Right atrium auricular region (tissue), 2 donors: Measurements from ENCODE around the gene PTS. TPM values are rescaled to one million over a fixed set of nuclear protein-coding genes. Genes with fewer than 3 reads are reported as not detected.
A peak's percentile ranks its signal among the peaks of the same experiment; 100 is the strongest.
"Not testable (repeated sequence)": the region's sequence is repeated elsewhere in the genome, so short reads cannot be mapped to it uniquely, and the experiment has no call there.

ENCODE experiments used
- DNase-seq: peaks from one replicate; pipeline ENCODE4 v3.0.0-alpha.2; 2019; ENCODE audit warnings: low spot score
- H3K27ac ChIP-seq, 2 donors: fragments of 200-600 bp; sonication (generic); 1 replicate in 1 of 2; 2 replicates in 1 of 2; pipeline ENCODE4 v1.5.1; 2016 to 2019
- H3K27me3 ChIP-seq, 2 donors: fragments of 200-600 bp; sonication (generic); one replicate each; pipeline versions ENCODE4 v1.5.1 to v1.6.0; 2017 to 2019
- H3K36me3 ChIP-seq: fragments of 200-600 bp; sonication (generic); one replicate; pipeline ENCODE4 v1.5.1; 2016
- H3K4me1 ChIP-seq, 2 donors: fragments of 200-600 bp; sonication (generic); one replicate each; pipeline versions ENCODE4 v1.5.1 to v1.6.0; 2017 to 2019
- H3K4me3 ChIP-seq, 2 donors: fragments of 200-600 bp; sonication (generic); 1 replicate in 1 of 2; 2 replicates in 1 of 2; pipeline ENCODE4 v1.5.1; 2017 to 2019; ENCODE audit warnings: mild to moderate bottlenecking in 1 of 2, moderate library complexity in 1 of 2
- H3K9me3 ChIP-seq, 2 donors: fragments of 200-600 bp; sonication (generic); one replicate each; pipeline ENCODE4 v1.5.1; 2019
- total RNA-seq, 2 donors: library from RNA; depleted of rRNA; stranded (reverse); fragments of >200 nt; gene quantifications; one replicate each; pipeline ENCODE4 v1.1.0, GENCODE V29; 2016
- TF ChIP-seq, protein P1 (sequence below), 2 donors: fragments of 200-600 bp; sonication (generic); IDR thresholded peaks; one replicate each; pipeline ENCODE4 v1.5.1; 2019; ENCODE audit warnings: antibody characterized with exemption in 2 of 2

Gene PTS
- total RNA-seq, 2 donors from 2014 or later: 18.1 to 19.5 TPM

DNA sequence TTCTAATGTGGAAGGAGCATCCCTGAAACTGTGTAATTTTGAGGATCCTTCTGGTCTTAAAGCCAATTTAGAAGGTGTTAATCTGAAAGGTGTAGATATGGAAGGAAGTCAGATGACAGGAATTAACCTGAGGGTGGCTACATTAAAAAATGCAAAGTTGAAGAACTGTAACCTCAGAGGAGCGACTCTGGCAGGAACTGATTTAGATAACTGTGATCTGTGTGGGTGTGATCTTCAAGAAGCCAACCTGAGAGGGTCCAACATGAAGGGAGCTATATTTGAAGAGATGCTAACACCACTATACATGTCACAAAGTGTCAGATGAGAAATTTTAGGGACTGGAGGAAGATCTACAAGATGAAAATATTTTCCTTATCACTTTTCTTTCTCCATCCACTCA lies 43.4 kb upstream of the PTS start:
- Histone ChIP-seq H3K4me1 (peaks cover 0 to 16% of the 10 kb centered on the region in 2 donors), H3K36me3 (no peaks in the 10 kb centered on the region), H3K4me3 (no peak overlapping the region), H3K27me3 (no peaks in the 10 kb centered on the region), H3K9me3 (no peaks in the 10 kb centered on the region), H3K27ac (no peak overlapping the region)
- TF ChIP-seq, protein P1, sequence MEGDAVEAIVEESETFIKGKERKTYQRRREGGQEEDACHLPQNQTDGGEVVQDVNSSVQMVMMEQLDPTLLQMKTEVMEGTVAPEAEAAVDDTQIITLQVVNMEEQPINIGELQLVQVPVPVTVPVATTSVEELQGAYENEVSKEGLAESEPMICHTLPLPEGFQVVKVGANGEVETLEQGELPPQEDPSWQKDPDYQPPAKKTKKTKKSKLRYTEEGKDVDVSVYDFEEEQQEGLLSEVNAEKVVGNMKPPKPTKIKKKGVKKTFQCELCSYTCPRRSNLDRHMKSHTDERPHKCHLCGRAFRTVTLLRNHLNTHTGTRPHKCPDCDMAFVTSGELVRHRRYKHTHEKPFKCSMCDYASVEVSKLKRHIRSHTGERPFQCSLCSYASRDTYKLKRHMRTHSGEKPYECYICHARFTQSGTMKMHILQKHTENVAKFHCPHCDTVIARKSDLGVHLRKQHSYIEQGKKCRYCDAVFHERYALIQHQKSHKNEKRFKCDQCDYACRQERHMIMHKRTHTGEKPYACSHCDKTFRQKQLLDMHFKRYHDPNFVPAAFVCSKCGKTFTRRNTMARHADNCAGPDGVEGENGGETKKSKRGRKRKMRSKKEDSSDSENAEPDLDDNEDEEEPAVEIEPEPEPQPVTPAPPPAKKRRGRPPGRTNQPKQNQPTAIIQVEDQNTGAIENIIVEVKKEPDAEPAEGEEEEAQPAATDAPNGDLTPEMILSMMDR (IDR thresholded peaks at IDR 0.05): no peak
- no peak for DNase-seq

DNA sequence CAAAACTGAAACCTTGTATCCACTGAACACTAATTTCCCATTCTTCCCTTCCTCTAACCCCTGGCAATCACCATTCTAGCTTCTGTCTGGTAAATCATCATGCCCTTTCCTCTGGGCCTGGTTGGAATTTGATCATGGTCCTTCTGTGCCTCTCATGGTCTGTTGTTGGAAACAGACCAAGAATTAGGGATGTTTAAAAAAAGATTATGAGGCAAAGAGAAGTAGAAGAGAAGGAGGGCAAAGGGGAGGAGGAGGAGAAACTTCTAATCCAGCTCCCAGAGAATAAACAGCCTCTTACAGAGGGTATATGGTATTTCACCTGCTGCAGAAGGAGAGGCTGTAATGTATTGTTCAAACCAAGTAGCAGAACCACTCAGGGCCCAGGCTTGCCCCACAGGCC lies 40.3 kb upstream of the PTS start:
- no peak for DNase-seq
- Histone ChIP-seq H3K27me3 (no peaks in the 10 kb centered on the region), H3K4me3 (no peak overlapping the region), H3K27ac (peak overlapping the region; percentile 50 to 86), H3K4me1 (peaks cover 0 to 4% of the 10 kb centered on the region in 2 donors), H3K36me3 (no peaks in the 10 kb centered on the region), H3K9me3 (no peaks in the 10 kb centered on the region)
- TF ChIP-seq, protein P1 (IDR thresholded peaks at IDR 0.05): no peak

DNA sequence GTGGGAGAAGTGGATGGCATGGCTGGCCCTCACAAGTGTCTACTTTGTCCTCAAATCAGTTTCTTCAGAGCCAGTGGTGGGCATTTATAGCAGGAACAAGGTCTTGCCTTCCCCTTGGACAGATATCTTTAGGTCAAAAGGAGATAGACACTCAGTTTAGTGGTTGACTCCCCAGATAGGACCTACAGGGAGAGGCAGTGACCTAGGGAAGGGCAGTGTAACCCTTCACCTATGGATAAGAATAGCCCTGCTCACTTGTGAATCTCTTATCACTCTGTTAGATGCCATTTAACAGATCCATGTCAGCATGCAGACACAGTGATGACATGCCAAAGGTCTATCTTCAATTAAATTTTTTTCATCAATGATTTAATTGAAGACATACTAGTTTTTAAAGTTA lies 39.9 kb upstream of the PTS start:
- H3K36me3 ChIP-seq: no peaks in the 10 kb centered on the region
- TF ChIP-seq, protein P1 (IDR thresholded peaks at IDR 0.05): no peak
- no peak for DNase-seq
- H3K9me3 ChIP-seq: no peaks in the 10 kb centered on the region
- no peak overlapping the region for H3K4me3 ChIP-seq
- peak overlapping the region; percentile 50 to 86 for H3K27ac ChIP-seq
- no peaks in the 10 kb centered on the region for H3K27me3 ChIP-seq
- H3K4me1 ChIP-seq: peaks cover 0 to 4% of the 10 kb centered on the region in 2 donors

DNA sequence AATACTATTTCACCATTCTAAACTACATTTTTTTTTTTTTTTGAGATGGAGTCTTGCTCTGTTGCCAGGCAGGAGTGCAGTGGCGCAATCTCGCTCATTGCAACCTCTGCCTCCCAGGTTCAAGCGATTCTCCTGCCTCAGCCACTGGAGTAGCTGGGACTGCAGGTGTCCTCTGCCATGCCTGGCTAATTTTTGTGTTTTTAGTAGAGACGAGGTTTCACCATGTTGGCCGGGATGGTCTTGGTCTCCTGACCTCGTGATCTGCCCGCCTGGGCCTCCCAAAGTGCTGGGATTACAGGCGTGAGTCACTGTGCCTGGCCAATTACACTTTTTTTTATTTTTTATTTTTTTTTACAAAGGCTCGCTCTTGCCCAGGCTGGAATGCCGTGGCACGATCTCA lies 31.1 kb upstream of the PTS start:
- H3K27me3 ChIP-seq, H3K4me1 ChIP-seq, H3K27ac ChIP-seq, H3K4me3 ChIP-seq, DNase-seq, H3K9me3 ChIP-seq: not testable (repeated sequence)
- H3K36me3 ChIP-seq: peaks cover 21% of the 10 kb centered on the region

DNA sequence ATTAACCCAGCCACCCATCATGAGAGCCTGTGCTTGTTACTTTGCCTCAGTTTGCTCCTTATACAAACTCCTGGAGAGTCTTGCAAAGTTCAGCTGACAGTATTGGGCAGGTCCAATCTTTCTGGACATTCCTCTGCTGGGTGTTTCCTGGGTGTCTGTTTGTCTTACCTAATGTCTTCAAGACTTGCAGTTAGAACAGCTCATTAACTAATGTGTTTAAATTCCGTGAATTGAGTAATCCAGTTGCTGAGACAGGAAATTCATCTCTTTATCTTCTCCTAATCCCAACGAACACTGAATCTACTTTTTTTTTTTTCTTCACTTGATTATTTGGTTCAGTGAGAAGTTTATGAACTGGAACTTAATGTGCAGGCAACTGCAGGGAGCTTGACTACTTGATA lies 30.3 kb upstream of the PTS start:
- Histone ChIP-seq H3K36me3 (peaks cover 23% of the 10 kb centered on the region), H3K4me1 (no peaks in the 10 kb centered on the region), H3K27me3 (no peaks in the 10 kb centered on the region), H3K27ac (no peak overlapping the region), H3K9me3 (no peaks in the 10 kb centered on the region), H3K4me3 (no peak overlapping the region)
- TF ChIP-seq, protein P1 (IDR thresholded peaks at IDR 0.05): no peak
- DNase-seq: no peak

DNA sequence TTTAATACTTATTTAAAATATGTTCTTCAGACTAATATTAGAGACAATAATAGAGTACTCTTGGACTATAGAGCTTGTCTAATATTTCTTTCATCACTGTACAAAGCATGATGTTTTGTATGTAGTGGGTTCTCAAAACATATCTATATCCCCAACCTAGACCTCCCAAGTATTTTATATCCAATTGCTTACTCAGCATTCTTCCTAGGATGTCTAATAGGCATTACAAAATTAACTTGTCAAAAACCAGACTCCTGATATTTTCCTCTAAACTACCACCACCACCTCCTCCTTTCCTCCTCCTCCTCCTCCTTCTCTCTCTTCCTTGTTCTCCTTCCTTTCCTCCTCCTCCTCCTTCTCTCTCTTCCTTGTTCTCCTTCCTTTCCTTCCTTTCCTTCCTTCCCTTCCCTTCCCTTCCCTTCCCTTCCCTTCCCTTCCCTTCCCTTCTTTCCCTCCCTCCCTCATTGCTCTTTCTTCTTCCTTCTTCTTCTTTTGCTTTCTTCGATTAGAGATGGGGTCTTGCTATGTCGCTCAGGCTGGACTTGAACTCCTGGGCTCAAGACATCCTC lies 29.6 kb upstream of the PTS start:
- H3K4me3 ChIP-seq: no peak overlapping the region

DNA sequence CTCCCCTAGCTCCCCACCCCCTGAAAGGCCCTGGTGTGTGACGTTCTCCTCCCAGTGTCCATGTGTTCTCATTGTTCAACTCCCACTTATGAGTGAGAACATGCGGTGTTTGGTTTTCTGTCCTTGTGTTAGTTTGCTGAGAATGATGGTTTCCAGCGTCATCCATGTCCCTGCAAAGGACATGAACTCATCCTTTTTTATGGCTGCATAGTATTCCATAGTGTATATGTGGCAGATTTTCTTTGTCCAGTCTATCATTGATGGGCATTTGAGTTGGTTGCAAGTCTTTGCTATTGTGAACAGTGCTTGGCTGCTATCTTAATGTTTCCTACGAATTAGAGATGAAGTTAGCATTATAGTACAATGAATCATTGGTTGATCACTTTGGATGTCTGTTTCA lies 27.1 kb upstream of the PTS start:
- not testable (repeated sequence) for H3K4me1 ChIP-seq, H3K9me3 ChIP-seq, DNase-seq, H3K27ac ChIP-seq, H3K4me3 ChIP-seq, H3K27me3 ChIP-seq
- peaks cover 32% of the 10 kb centered on the region for H3K36me3 ChIP-seq

More for the DNA sequence above, 29.6 kb upstream of the PTS start:
- TF ChIP-seq, protein P1 (IDR thresholded peaks at IDR 0.05): no peak
- Histone ChIP-seq H3K27me3 (no peaks in the 10 kb centered on the region), H3K4me1 (no peaks in the 10 kb centered on the region), H3K36me3 (peaks cover 27% of the 10 kb centered on the region), H3K9me3 (no peaks in the 10 kb centered on the region), H3K27ac (no peak overlapping the region)
- DNase-seq: no peak
